Measurements from ENCODE around the gene COTL1.
A peak's percentile ranks its signal among the peaks of the same experiment; 100 is the strongest.

COTL1 gene

DNA sequence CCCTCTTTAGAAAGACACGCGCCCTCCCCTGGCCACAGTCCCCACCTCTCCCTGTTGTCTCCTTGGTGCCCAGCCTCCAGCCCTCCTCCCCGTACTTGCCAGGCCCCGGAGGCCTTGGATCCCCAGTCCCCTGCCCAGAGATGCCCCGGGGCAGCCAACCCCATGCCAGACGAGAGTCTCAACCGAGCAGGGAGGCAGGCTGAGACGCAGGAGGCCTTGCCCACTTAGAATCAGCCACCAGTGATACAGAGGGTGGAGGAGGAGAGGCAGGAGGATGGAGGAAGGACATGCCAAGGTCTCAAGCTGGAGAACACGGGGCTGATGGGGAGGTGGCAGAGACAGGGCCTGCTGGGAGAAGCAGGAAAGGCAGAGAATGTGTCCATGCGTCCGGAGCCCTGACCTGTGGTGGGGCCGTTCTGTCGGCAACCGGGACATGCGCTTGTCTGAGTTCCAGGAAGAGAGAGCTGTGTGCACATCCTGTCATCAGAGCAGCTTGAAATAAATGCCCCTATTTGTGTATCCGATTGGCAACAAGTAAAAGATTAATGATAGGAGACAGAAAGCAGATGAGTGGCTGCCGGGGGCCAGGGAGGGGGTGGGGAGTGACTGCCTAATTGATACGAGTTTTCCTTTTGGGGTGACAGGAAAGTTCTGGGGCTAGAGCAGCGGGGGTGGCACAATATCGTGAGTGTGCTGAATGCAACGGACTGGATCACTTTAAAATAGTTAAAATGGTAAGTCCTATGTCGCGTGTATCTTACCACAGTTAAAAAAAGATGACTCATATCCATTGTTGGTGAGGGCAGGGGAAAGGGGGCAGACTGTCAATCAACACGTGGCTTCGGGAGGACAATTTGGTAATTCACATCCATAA is 68.7 kb downstream of the COTL1 start:
- DNase-seq (ENCODE audit: low read depth in 2 of 2) = peak in 1 of 2 donors; percentile 27

DNA sequence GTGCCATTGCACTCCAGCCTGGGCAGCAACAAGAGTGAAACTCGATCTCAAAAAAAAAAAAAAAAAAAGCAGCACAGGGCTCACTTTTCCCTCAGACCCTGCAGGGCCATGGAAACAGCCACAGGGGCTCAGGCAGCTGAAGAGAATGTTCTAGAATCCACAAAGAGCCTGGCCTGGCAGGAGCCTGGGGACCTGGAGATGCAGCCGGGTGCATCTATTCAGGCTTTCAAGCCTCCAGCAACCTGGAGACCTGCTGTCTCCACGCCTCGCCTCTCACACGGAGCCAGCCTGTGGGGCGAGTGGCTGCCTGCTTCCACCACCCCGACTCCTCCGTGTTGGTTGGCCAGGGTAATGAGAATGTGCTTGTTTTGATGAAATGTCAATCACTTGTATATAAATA is 69.4 kb downstream of the COTL1 start:
- DNase-seq (ENCODE audit: low read depth in 2 of 2) = no peak

- no peak for DNase-seq (ENCODE audit: low read depth in 2 of 2)
Measured at GRCh38 chr16:84547546-84548061, 70.3 kb downstream of the COTL1 start.

GRCh38 chr16:84546669-84547545 is 71.0 kb downstream of the COTL1 start:
- DNase-seq (ENCODE audit: low read depth in 2 of 2) = no peak

DNA sequence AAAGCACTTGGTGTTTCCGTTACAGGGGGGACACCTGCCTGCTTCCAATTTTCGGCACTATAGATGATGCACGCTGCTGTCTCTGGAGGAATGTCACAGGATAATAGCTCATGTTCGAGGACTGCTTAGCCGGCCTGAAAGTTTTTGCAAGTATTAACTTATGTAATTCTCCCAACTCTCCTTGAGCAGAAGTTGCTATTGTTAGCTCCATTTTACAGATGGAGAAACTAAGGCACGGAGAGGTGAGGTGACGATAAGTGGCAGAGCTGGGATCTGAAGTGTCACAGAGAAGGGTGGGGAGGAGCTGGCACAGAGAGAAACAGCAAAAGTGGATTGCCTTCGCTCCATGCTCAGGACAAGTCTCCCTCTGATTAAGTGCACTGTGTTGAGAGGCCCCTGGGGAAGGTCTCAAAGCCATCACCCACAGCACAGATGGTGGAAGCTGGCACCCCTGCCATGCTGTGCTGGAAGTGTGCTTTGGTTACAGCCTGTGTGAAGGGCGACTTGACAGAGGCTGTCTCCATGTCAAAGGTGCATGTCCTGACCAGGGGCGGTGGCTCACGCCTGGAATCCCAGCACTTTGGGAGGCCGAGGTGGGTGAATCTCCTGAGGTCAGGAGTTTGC is 72.7 kb downstream of the COTL1 start:
- DNase-seq (ENCODE audit: low read depth in 2 of 2) = no peak

DNA sequence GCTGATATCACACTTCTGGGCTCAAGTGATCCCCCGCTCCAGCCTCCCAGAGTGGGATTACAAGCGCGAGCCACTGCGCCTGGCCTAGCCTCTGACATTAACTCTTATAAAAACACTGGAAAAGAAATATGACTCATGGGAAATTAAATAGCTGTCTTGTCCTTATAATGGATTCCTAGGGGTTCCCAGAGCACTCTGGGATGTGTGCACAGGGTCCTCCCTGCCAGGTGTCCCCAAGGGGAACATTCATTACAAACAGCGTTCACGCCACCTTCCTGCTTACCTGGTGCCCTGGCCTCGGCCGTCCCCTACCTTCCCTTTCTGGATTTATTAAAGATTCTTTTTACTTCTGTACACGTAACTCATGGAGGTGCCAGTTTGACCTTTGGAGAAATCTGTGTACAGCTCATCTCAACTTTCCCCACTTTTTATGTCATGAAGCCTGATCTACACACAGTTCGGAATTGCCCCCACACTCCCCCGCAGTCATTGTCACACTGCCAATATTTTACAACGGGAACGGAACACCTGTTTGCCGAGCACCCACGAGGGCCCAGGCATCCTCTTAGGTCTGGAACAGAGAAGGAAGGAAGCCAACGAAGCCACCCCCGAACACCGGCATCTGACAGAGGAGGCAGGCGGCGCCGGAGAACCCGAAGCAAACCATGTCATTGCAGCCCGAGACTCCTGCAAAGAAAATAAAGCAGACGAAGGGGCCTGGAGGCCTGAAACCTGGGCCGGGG is 73.7 kb downstream of the COTL1 start:
- no peak for DNase-seq (ENCODE audit: low read depth in 2 of 2)

DNA sequence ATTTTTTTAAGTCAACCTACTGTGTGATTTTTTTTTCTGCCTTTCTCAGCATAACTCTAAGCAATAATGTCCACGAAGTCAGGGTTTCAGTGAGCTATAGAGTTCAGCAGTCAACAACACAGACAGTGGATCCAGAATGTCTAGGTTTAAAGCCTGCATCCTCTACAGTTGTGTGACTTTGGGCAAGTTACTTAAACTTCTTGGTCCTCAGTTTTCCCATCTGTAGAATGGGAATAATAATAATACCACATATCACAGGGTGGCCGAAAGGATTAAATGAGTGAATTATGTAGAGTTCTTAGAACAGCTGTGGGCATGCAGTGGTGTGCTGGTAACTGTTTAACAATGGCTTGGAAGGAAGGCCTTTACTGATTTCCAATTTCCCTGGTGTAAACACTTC is 74.6 kb downstream of the COTL1 start:
- DNase-seq (ENCODE audit: low read depth in 2 of 2) = no peak

DNA sequence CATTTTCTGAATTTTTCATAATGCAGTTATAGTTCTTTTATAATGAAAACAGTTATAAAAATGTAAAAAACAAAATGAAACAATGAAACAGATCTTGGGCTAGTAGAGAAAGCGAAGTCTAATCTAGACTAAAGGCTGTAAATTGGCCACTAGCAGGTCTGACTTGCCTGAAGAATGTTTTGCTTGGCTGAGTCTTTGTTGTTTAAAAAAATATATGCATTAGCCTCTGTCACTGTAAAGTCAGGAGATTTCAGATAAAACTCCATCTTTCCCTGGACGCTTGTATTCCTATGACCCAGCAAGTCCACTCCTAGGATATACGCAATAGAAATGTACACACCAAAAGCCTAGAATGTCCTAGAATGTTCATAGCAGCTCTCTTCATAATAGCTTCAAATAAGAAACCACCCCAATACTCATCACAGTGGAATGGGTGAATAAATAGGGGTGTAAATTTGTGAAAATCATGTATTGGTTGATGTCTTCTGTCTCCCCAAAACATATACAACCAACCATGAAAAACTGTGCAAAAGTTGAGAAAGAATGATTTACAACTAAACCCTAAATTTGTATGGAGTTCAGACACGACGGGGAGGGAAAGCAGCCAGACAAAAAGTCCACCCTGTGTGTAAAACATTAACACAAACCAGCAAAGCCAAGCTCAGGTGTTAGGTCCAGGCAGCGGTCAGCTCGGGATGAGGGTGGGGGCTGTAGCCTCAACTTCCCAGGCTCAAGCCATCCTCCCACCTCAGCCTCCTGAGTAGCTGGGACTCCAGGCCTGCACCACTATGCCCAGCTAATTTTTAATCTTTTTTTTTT is 75.7 kb downstream of the COTL1 start:
- no peak for DNase-seq (ENCODE audit: low read depth in 2 of 2)

- DNase-seq (ENCODE audit: low read depth in 2 of 2) = no peak
Measured at GRCh38 chr16:84540194-84540593, 77.7 kb downstream of the COTL1 start.

DNA sequence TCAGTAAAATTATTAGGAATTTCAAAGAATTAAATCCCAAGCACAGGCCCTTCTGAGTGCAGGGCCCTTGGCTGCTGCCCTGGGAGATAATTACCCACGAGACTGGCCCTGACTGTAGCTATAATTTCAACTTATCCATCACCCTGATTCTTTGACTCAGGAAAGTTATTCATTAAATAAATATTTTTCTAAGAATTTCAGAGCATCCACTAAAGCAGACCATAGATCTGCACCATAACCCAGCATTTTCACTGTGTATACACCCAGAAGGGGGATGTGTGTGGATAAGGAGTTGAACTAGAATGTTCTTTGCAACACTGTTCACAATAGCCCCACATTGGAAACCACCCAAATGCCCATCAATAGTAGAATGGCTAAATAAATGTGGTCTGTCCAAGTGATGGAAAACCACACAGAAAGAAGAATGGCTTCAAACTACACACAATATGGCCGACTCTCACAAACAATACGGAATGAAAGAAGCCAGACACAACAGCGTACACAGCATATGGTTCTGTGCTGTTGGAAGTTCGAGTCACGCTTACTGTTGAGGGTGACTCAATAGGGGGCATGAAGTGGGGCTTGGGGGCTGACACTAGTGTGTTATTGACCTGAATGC is 79.5 kb downstream of the COTL1 start:
- DNase-seq (ENCODE audit: low read depth in 2 of 2) = no peak

DNA sequence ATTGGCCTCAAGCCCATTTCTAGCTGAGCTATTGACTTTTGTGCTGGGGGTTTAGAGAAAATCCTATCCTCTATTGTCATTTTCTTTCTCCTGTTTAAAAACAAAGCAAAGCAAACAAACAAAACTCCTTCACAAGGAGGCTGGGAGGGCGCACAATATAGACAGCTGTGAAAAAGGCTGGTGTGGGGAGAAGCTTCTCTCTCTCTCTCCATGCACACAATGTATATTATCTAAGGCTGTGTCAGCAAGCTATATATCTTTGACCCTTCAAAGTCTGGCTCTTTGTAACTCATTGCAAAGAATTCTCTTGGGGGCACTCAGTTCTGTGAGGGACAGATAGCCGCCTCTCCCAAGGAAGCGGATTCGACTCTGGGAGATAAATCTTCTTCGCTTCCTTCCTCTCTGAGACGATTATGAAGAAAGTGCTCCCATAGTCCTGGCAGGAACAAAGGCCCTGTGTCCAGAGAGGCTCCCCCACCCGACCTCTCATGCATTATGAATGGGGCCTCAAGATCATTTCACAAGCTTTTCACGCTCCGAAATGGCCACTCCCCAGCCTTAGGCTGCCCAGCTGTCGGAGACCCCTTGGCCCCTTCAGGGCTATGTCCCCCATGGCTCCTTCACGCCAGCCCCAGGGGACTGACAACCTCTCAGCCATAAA is 80.3 kb downstream of the COTL1 start:
- DNase-seq (ENCODE audit: low read depth in 2 of 2) = no peak

- no peak for DNase-seq (ENCODE audit: low read depth in 2 of 2)
Measured at GRCh38 chr16:84535851-84536250, 82.0 kb downstream of the COTL1 start.

DNA sequence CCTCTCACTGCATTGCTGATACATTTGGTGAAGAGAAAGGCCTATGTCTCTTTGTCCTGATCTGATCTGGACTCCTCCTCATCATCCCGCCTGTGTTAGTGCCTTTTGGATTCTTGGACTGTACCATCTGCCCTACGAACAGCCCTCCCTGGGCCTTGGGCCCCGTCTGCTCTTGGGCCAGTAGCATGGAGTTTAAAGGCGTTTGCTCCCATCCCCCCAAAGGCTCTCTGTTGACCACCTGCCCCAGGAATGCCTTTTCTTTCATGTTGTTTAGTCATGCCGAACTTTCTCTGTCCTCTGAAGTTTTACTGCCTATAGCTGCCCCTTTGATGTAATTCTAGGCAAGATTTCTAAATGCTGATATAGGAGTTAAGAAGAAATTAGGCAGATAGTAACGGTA is 82.5 kb downstream of the COTL1 start:
- no peak for DNase-seq (ENCODE audit: low read depth in 2 of 2)

DNA sequence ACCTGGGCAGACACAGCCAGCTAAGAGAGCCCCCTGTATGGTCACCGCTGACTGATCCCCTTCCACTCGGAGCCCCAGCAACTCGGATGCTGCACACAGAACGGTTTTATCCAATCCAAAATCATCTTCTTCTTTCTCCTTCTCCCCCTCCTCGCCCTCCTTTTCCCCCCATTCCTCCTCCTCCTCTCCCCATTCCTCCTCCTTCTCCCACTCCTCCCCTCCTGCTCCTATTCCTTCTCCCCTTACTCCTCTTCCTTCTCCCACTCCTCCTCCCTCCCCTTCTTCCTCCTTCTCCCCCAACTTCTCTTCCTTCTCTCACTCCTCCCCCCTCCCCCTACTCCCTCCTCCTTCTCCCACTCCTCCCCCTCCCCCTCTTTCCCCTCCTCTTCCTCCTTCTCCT is 83.1 kb downstream of the COTL1 start:
- no peak for DNase-seq (ENCODE audit: low read depth in 2 of 2)

DNA sequence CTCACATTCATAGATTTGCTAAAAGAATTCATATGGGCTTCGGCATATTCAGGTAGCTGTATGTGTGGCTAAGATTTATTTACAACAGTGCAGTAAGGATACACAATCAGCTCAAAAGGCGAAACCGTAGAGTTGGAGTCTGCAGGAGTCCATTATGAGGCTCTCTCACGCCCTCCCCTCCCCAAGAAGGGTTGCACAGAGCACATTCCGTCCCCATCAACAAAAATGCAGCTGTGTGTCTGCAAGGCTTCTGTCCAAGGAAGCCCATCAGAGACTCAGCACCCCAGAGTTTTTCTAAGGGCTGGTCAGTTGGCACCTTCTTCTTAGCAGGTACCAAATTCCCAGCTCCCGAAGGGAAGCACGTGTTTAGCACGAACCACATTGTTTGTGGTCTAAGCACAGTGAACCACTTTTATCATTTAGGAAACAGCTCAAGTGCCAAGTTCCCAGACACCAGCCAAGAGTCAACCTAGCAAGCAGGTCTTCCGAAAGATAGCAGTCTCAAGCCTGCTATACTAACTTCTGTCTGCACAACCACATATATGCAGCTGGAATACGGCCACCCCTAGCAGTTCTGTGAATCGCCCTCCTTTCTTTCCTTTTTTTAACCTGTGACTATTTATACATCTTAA is 84.9 kb downstream of the COTL1 start:
- DNase-seq (ENCODE audit: low read depth in 2 of 2) = no peak

DNA sequence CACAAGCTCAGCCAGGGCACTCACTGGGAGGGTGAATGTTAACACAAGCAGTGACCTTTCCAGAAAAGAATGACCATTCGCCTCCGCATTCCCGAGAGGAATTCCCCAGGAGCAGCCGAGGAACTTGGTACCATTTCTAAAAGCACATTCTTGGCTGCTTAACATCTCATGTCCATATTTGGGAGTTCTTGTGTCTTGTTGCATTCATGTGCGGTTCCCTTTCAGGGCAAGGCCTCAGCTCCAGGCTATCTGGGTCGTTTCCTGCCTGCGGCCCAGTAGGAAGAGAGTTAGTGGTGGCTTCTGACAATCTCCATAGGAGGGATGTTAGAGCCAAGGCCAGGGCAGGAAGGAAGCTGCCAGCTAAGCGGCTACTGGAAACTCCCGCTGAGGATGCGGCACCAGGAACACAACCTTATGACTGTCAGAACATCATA is 85.6 kb downstream of the COTL1 start:
- no peak for DNase-seq (ENCODE audit: low read depth in 2 of 2)

DNA sequence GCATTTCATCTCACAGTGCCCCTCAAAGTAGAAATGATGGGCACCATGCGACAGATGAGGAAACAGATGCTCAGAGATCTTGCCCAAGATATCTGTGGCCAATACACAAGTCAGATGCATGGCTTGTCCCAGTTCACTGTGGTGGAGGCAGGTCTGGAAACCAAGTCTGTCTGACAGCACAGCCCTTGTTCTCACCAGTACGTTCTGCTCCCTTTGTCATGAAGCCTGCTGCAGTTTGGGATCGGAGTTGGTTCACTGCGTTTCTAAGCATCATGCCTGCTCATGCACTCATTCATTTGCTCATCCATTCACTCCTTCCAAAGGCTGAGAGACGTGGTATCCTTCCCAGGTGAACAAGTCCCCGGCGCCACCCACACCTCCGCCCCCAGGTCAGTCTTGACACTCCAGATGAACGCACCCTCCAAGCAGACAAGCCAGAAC is 86.2 kb downstream of the COTL1 start:
- no peak for DNase-seq (ENCODE audit: low read depth in 2 of 2)

DNA sequence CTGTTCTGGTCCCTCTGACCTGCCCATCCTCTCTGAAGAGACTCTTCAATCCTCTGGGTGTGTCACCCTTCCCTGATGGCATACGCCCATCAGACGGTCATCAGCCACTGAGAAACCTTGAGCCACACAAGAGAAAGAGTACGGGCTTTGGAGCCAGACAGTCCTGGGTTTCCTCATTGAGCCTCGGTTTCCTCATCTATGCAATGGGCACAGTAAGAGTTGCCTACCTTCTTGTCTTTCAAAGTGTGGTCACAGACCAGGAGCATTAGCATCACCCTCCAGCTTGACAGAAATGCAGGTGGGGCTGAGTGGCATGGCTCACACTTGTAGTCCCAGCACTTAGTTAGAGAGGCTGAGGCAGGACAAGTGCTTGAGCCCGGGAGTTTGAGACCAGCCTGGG is 87.3 kb downstream of the COTL1 start:
- no peak for DNase-seq (ENCODE audit: low read depth in 2 of 2)

- no peak for DNase-seq (ENCODE audit: low read depth in 2 of 2)
Measured at GRCh38 chr16:84529607-84530006, 88.3 kb downstream of the COTL1 start.

Data from stimulated activated CD4-positive, alpha-beta T cell treated with anti-CD3 and anti-CD28 coated beads, Interleukin-15, amount 100 ng/mL, for 48 hours (primary cell).